ENCODE results near the gene TMOD1.
"Not testable (repeated sequence)": the region's sequence is repeated elsewhere in the genome, so short reads cannot be mapped to it uniquely, and the experiment has no call there.

TMOD1 gene

DNA sequence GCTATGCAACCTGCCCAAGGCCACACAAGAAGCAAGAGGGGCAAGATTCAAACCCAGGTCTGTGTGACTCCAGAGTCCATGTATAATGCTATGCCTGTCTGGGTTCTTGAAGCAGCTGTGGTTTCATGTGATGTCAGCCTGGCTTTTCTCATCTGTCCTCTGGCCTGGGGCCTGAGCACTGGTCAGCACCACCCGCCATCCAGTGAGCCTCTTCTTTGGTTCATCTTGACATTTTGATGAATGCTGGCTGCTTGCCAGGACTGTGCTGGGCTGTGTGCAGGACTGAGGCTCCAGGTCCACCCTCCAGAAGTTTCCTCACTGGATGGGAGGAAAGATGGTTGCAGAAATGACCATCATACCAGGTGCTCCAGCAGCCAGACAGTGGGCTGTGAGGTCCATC, 70.2 kb downstream of the TMOD1 start:
- no peak for DNase-seq

GRCh38 chr9:97572196-97572891, 70.9 kb downstream of the TMOD1 start:
- DNase-seq = no peak

DNA sequence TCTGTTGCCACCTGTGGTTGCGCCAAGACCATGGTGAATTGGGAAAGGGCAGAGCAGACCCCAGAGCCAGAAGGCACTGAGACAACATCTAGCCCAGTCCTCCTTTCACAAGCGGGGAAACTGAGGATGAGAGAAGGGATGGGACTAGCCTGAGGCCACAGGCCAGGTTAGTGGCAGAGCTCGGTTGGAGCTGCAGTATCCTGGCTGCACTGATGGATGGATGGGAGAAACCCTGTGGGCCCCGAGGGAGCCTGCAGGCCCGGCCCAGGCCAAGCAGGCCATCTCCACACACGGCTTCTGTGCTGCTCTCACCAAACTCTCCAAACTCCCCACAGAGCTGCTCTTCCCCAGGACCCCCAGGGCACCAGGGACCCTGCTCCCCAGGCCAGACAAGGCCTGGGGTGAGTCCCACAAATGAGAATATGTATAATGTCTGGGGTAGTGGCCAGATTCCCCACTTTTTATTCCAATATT, 71.5 kb downstream of the TMOD1 start:
- no peak for DNase-seq

DNA sequence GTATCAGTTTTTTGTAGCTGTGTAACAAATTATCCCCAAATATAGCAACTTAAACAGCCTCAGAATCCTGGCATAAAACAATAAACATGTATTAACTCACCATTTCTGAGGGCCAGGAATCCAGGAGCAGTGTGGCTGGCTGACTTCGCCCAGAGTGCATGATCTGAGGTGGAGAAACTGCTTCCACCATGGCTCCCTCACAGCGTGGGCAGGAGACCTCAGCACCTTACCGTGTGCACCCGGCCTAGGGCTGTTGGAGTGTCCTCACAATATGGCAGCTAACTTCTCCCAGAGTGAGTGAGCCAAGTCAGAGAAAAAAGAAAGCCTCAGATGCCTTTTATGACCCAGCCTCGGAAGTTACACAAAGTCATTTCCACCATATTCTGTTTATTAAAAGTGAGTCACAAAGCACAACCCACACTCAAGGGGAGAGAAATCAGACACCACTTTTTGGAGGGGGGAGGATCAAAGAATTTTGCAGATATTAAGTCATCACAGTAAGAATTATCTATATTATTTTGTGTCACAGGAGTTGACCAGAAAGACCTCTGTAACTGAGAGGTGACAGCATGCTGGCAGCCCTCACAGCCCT, 72.1 kb downstream of the TMOD1 start:
- DNase-seq = no peak

GRCh38 chr9:97574101-97574571, 72.7 kb downstream of the TMOD1 start:
- DNase-seq = not testable (repeated sequence)

GRCh38 chr9:97574921-97575672, 73.6 kb downstream of the TMOD1 start:
- DNase-seq = not testable (repeated sequence)

GRCh38 chr9:97575673-97576200, 74.3 kb downstream of the TMOD1 start:
- no peak for DNase-seq

- no peak for DNase-seq
Observed at GRCh38 chr9:97577051-97577450, 75.6 kb downstream of the TMOD1 start.

DNA sequence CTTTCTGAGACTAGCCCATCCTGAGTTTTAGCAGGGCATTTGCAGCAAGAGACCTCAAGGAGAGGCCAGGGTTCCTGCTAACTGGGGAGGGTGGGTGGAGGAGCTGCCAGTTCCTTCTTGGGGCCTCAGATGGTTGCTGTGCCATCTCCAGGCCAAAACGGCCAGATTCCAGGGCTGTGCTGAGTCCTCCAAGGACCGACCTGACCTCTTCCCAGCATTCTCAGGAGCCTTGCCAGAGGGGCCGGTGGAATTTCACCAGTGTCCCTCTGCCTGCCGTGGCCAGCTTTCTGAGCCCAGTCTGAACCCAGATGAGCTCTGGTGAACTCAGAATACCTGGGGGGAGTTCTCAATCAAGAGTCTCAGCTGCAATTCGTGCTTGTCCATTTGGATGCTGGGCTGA, 77.4 kb downstream of the TMOD1 start:
- DNase-seq = no peak

DNA sequence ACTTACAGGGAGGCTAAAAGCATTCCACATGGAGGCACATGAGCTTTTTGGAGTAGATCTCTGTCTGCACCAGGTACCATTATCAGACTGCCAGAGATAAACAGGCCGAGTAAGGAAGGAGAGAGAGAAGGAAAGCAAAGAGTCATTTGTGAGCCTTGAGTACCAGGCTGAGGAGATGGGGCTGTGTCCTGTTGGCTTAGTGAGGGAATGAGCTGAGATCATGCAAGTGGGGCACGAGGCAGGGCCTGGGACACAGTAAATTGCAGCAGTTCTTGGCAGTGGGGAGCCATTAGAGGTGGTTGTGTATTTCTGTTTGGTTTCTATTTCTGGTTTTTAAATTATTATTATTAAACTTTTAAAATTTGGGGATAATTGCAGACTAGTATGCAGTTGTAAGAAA, 78.4 kb downstream of the TMOD1 start:
- no peak for DNase-seq

GRCh38 chr9:97581590-97581989, 80.1 kb downstream of the TMOD1 start:
- DNase-seq = not testable (repeated sequence)

DNA sequence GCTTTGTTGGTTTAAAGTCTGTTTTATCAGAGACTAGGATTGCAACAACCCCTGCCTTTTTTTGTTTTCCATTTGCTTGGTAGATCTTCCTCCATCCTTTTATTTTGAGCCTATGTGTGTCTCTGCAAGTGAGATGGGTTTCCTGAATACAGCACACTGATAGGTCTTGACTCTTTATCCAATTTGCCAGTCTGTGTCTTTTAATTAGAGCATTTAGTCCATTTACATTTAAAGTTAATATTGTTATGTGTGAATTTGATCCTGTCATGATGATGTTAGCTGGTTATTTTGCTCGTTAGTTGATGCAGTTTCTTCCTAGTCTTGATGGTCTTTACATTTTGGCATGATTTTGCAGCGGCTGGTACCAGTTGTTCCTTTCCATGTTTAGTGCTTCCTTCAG, 83.3 kb downstream of the TMOD1 start:
- not testable (repeated sequence) for DNase-seq

- DNase-seq = not testable (repeated sequence)
Observed at GRCh38 chr9:97586909-97587308, 85.4 kb downstream of the TMOD1 start.

DNA sequence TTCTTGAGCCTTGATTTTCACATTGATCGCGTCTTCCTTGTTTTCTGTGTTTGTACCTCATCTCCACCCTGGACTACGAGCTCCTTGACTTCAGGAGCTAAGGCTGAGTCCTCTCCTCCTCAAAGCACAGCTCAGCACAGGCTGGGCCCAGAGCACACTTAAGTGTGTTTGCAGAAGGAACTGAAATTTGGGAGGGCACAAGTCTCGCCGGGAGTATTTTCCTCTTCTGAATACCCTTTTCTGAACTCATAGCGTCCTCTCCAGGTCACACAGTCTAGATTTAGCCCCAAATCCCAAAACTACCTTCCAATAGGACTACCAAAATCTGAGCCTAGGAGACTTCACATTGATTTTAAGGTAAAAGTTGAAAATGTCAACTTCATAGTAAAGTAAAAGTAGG, 90.1 kb downstream of the TMOD1 start:
- no peak for DNase-seq

DNA sequence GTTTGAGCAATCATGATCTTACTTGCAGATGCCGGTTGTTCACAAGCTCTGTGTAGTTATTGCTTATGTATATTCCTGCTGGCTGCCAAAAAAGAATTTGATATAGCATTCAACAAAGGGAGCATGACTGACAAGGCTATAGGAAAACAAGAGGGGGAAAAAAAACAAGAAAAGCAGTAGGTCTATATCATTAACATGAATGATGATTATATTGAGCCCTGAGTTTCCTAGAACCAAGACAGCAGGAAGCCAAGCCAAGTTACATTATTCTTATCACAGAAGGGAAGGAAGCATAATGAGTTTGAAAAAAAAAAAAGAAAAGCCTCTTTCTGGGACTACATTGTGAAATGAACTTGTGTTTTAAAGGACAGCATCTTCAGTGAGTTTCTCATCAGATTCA, 90.7 kb downstream of the TMOD1 start:
- DNase-seq = no peak

- no peak for DNase-seq
Observed at GRCh38 chr9:97593960-97594359, 92.5 kb downstream of the TMOD1 start.

- no peak for DNase-seq
Observed at GRCh38 chr9:97594381-97594921, 93.0 kb downstream of the TMOD1 start.

GRCh38 chr9:97596906-97597305, 95.4 kb downstream of the TMOD1 start:
- DNase-seq = no peak

- DNase-seq = peak; percentile 73
Observed at GRCh38 chr9:97598461-97599288, 97.2 kb downstream of the TMOD1 start.

DNA sequence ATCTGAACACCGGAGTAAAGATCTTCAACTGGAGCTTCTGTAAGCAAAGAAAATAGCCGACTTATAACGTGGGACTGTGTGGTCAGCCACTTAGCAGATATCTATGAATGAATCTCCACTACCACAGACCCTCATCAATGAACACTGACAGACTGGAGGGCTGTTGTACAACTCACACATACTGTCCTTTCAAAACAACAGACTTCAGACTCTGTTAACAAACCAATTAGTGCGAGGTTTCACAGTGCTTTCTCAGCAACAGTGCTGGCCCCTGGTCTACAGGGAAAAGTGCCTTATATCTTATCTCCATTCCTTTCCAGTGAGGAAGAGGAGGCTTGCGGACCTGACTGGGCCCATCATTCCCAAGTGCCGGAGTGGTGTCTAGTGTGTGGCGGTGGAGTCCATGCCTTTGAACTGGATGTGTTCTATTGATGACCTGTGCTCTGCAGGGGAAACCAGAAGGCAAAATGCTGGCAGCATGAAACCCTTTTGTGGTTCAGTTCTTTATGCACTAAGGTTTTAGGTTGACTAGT, 97.9 kb downstream of the TMOD1 start:
- DNase-seq = no peak

DNA sequence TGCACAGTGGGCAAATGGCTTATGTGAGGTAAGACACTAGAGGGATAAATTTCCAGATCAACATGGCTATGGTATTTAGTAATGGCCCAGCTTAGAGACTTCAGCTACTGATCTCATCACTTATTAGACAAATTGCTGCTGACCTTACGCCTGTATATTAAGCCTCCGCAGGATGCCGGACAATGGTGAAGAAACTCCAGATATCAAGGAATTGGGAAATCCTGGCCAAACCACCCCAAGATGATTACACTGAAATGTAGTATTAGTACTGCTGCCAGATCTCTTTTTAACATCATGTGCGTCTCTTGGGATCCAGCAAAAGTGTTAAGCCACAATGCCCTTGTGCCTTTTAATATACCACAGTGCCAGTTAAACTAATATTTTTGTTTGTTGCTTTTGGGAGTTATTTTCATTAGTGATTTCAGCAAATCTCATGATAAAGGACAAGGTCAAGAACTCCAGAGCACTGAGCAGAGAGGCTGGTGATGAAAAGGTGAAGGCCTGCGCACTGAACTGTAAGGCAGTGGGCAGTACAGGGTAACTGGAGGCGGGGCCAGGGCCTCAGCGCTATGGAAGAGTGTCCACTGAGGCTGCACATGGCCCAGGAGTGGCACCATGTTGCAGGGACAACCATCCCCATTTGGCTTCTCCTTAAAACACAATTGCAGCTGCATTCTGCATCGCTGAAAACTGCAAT, 99.2 kb downstream of the TMOD1 start:
- no peak for DNase-seq
